Measurements from ENCODE around the gene DNAJC9.

DNA sequence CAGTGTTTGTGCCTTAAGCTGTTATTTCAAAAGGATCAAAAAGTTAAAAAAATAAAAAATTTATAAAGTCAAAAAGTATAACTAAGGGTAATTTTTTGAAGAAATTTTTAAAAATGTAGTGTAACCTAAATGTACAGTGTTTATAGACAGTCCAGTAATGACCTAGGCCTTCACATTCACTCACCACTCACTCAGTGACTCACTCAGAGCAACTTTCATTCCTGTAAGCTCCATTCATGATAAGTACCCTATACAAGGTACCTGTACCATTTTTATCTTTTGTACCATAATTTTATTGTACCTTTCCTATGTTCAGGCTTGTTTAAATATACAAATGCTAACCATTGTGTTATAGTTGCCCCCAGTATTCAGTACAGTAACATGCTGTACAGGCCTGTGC lies 21.5 kb downstream of the DNAJC9 start:
- TF ChIP-seq, protein P1, sequence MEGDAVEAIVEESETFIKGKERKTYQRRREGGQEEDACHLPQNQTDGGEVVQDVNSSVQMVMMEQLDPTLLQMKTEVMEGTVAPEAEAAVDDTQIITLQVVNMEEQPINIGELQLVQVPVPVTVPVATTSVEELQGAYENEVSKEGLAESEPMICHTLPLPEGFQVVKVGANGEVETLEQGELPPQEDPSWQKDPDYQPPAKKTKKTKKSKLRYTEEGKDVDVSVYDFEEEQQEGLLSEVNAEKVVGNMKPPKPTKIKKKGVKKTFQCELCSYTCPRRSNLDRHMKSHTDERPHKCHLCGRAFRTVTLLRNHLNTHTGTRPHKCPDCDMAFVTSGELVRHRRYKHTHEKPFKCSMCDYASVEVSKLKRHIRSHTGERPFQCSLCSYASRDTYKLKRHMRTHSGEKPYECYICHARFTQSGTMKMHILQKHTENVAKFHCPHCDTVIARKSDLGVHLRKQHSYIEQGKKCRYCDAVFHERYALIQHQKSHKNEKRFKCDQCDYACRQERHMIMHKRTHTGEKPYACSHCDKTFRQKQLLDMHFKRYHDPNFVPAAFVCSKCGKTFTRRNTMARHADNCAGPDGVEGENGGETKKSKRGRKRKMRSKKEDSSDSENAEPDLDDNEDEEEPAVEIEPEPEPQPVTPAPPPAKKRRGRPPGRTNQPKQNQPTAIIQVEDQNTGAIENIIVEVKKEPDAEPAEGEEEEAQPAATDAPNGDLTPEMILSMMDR (IDR thresholded peaks at IDR 0.05): no peak
- no peak for TF ChIP-seq POLR2A (IDR thresholded peaks at IDR 0.05)

Measured in heart left ventricle (tissue), 13 donors.